ENCODE results near the gene C11orf52. TPM values are rescaled to one million over a fixed set of nuclear protein-coding genes. Genes with fewer than 3 reads are reported as not detected.

Gene C11orf52
- polyA plus RNA-seq, 2 of the 4 experiments (the other 2 are of a cell fraction): 0.08 to 0.13 TPM

DNA sequence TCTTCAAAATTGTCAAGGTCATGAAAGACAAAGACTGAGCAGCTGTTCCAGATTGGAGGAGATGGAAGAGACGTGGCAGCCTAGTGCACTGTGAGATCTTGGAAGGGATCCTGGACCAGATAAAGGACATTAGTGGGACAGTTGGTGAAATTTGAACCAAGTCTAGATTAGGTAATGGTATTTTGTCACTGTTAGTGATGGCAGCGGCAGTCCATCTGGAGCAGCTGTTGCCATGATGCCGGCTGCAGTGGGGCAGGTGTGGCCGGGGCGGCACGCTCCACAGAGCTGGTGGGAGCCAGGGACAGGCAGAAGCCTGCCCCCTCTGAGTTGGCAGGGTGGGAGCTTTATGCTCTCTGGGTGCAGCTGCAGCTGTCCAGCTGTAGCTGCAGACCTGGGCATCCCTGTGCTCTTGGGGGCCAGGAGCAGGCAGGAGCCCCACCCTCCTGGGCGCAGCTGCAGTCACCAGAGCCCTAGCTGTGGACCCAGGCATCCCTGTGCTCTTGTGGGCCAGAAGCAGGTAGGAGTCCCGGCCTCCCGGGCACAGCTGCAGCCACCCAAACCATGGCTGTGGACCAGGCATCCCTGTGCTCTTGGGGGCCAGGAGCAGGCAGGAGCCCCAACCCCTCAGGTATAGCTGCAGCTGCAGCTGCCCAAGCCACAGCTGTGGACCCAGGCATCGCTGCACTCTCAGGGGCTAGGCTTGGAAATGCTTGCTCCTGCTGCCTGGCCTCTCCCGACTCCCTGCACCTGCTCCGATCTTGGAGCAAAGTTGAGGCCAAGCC lies 39.1 kb downstream of the C11orf52 start (continued):
- TF ChIP-seq MAFK (IDR thresholded peaks at IDR 0.05; ENCODE audit: partially characterized antibody) (no peak), ZSCAN20 (CRISPR knock-in tag; IDR thresholded peaks at IDR 0.05) (no peak), SREBF2 (IDR thresholded peaks at IDR 0.05) (no peak)

DNA sequence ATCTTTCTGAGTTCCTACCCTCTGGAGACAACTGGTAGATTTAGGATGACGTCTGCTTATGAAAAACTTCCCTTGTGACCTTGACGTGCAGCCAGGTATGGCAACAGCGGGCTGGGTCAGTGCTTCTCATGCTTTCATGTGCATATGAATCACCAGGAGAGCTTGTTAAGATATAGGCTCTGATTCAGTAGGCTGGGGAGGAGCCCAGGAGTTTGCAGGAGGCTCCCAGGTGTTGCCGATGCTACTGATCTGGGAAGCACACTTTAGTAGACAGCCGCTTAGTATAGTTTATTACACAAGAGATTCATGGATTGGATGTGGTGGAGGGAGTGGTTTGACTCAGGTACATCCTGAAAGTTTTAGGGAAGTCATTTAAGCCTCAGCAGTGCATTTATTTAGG lies 42.2 kb downstream of the C11orf52 start:
- DNase-seq (ENCODE audit: low read depth in 1 of 2, low spot score in 1 of 2): peak in 1 of 2 experiments; percentile 18
- H3K4me1 ChIP-seq: peaks cover 11% of the 10 kb centered on the region; the same call in 2 of the 3 replicates
- CTCF ChIA-PET: interaction anchor here (1.3 to 5.4 kb wide), 5 partner anchors 10 to 29 kb away, joined by 3 to 19 read pairs (median 4); partner anchors contain the start of gene DIXDC1
- no peak overlapping the region for H3K27ac ChIP-seq
- H3K4me2 ChIP-seq: no peak overlapping the region
- no peak for TF ChIP-seq PHF8 (IDR thresholded peaks at IDR 0.05; ENCODE audit: borderline replicate concordance, low read depth)
- TF ChIP-seq ESRRA (IDR thresholded peaks at IDR 0.05; ENCODE audit: borderline replicate concordance, low read length): no peak
- no peak overlapping the region for H3K4me3 ChIP-seq
- POLR2A ChIA-PET: interaction anchor here (1.0 kb wide), 1 partner anchor 34 kb away, joined by 3 read pairs; no protein-coding TSS in a partner anchor
- H3K9me3 ChIP-seq: no peaks in the 10 kb centered on the region
- 83% methylated on average over 5 of the region's 5 CpGs for WGBS (ENCODE audit: missing lambda C conversion rate)
- FAIRE-seq: no peak
- peak in 1 of 2 experiments; percentile 80; a peak in 4 of 6 replicates for ATAC-seq

DNA sequence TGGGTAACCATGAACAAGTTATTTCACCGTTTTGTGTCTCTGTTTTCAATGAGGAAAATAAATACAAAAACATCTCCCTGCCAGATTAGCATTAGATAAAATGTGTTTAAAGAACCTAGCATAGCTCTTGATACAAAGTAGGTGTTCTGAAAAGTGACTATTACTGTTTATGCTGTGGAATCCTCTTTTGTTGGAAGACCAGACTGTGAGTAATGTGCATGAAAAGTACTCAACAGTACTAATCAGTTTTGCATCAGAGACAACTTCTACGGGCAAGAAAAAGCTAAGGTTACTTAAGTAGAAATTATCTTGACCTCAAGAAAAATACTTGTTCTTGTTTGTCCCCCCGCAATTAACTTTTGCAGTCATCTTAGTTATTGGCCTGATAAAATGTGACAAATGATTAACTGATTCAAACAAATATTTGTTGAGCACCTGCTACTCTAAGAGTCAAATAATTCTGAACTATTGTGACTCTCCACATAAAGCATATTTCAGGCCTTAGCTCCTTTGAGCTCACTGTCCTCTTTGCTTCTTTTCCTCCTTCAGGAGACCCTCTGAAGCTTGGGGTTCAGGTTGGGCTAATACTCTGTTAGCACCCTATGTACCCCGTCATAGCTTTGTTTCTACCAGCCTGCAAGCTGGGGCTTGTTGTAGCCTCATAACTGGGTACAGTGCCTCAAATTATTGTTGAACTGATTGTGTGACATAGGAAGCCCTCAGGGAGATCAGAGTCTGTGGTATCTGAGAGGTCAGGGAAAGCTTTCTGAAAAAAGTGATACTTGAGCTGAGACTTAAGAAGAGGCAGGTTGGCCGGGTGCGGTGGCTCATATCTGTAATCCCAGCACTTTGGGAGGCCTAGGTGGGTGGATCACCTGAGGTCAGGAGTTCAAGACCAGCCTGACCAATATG lies 42.9 kb downstream of the C11orf52 start:
- Histone ChIP-seq H3K4me3 (no peak overlapping the region), H3K4me2 (no peak overlapping the region), H3K9me3 (no peaks in the 10 kb centered on the region), H3K4me1 (peaks cover 11% of the 10 kb centered on the region; the same call in 2 of the 3 replicates), H3K27ac (no peak overlapping the region)
- DNase-seq (ENCODE audit: low read depth in 1 of 2, low spot score in 1 of 2) (no peak), ATAC-seq (no peak), FAIRE-seq (no peak)
- TF ChIP-seq CBX2 (IDR thresholded peaks at IDR 0.05; ENCODE audit: borderline replicate concordance, low read depth) (no peak), ZNF302 (CRISPR knock-in tag; IDR thresholded peaks at IDR 0.05) (no peak), BHLHE40 (IDR thresholded peaks at IDR 0.05; ENCODE audit: low read depth, low read length) (no peak), SREBF2 (IDR thresholded peaks at IDR 0.05) (no peak), CHD2 (IDR thresholded peaks at IDR 0.05; ENCODE audit: low read length, partially characterized antibody) (no peak), POLR2A (IDR thresholded peaks at IDR 0.05; ENCODE audit: low read length) (no peak), NPAS2 (CRISPR knock-in tag; IDR thresholded peaks at IDR 0.05; ENCODE audit: borderline replicate concordance) (no peak), FOSB (CRISPR knock-in tag; IDR thresholded peaks at IDR 0.05) (no peak), CHD4 (IDR thresholded peaks at IDR 0.05; ENCODE audit: borderline replicate concordance) (no peak), EHMT2 (IDR thresholded peaks at IDR 0.05; ENCODE audit: low read depth) (no peak), GATA3 (IDR thresholded peaks at IDR 0.05; ENCODE audit: borderline replicate concordance) (no peak), MAZ (IDR thresholded peaks at IDR 0.05; ENCODE audit: borderline replicate concordance, low read depth, low read length) (no peak), NR3C1 (IDR thresholded peaks at IDR 0.05) (no peak), POLR2AphosphoS2 (conservative IDR thresholded peaks at IDR 0.05; ENCODE audit: low read length) (no peak), FOXS1 (CRISPR knock-in tag; IDR thresholded peaks at IDR 0.05) (no peak)
- TF ChIP-seq, protein P1, sequence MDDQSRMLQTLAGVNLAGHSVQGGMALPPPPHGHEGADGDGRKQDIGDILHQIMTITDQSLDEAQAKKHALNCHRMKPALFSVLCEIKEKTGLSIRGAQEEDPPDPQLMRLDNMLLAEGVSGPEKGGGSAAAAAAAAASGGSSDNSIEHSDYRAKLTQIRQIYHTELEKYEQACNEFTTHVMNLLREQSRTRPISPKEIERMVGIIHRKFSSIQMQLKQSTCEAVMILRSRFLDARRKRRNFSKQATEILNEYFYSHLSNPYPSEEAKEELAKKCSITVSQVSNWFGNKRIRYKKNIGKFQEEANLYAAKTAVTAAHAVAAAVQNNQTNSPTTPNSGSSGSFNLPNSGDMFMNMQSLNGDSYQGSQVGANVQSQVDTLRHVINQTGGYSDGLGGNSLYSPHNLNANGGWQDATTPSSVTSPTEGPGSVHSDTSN (IDR thresholded peaks at IDR 0.05): no peak
- TF ChIP-seq, protein P2, sequence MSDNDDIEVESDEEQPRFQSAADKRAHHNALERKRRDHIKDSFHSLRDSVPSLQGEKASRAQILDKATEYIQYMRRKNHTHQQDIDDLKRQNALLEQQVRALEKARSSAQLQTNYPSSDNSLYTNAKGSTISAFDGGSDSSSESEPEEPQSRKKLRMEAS (IDR thresholded peaks at IDR 0.05): no peak
- TF ChIP-seq, protein P3, sequence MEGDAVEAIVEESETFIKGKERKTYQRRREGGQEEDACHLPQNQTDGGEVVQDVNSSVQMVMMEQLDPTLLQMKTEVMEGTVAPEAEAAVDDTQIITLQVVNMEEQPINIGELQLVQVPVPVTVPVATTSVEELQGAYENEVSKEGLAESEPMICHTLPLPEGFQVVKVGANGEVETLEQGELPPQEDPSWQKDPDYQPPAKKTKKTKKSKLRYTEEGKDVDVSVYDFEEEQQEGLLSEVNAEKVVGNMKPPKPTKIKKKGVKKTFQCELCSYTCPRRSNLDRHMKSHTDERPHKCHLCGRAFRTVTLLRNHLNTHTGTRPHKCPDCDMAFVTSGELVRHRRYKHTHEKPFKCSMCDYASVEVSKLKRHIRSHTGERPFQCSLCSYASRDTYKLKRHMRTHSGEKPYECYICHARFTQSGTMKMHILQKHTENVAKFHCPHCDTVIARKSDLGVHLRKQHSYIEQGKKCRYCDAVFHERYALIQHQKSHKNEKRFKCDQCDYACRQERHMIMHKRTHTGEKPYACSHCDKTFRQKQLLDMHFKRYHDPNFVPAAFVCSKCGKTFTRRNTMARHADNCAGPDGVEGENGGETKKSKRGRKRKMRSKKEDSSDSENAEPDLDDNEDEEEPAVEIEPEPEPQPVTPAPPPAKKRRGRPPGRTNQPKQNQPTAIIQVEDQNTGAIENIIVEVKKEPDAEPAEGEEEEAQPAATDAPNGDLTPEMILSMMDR (IDR thresholded peaks at IDR 0.05): no peak
- POLR2A ChIA-PET: interaction anchor here (1.0 kb wide), 1 partner anchor 35 kb away, joined by 3 read pairs; no protein-coding TSS in a partner anchor
- WGBS (ENCODE audit: missing lambda C conversion rate): 82% methylated on average over 6 of the region's 6 CpGs
- CTCF ChIA-PET: interaction anchor here (1.3 to 1.6 kb wide), 5 partner anchors 11 to 30 kb away, joined by 3 to 5 read pairs (median 4); partner anchors contain the start of gene DIXDC1
